MCF 10A (cell line): ENCODE results near the gene P4HB. TPM values are rescaled to one million over a fixed set of nuclear protein-coding genes. Genes with fewer than 3 reads are reported as not detected.

ENCODE experiments used
- BruUV-seq: library from RNA; stranded (reverse); fragments of 400-500 nt; replicated peaks from 2 replicates; lab custom pipeline; 2021; lab: Mats Ljungman, UMichigan
- CTCF ChIA-PET: fragments of 300-600 bp; sonication (Branson Sonifier 250); formaldehyde crosslinking; extraction: SDS; loops from one replicate; lab custom pipeline; 2021; ENCODE audit warnings: antibody characterized with exemption, inconsistent platforms; lab: Yijun Ruan, JAX
- POLR2A ChIA-PET: fragments of 300-600, 350-650 bp; sonication (Branson Sonifier 250); formaldehyde crosslinking; extraction: SDS; loops from one replicate; lab custom pipeline; 2020; ENCODE audit warnings: antibody characterized with exemption, inconsistent platforms; lab: Yijun Ruan, JAX
- DNase-seq: peaks from one replicate; pipeline ENCODE4 v3.0.0-alpha.2; 2018; ENCODE audit not compliant: unreplicated experiment
- H3K27ac Mint-ChIP-seq: one replicate; pipeline ENCODE4 v1.8.0; 2022; ENCODE audit warnings: mild to moderate bottlenecking, low read depth, mixed read lengths; ENCODE audit not compliant: unreplicated experiment
- H3K27me3 Mint-ChIP-seq: one replicate; pipeline ENCODE4 v1.8.0; 2022; ENCODE audit warnings: mixed read lengths; ENCODE audit not compliant: insufficient read depth, unreplicated experiment
- H3K36me3 Mint-ChIP-seq: one replicate; pipeline ENCODE4 v1.8.0; 2022; ENCODE audit warnings: mild to moderate bottlenecking, moderate library complexity, mixed read lengths; ENCODE audit not compliant: insufficient read depth, unreplicated experiment
- H3K4me1 Mint-ChIP-seq: one replicate; pipeline ENCODE4 v1.8.0; 2022; ENCODE audit warnings: mixed read lengths; ENCODE audit not compliant: insufficient read depth, unreplicated experiment
- H3K4me3 Mint-ChIP-seq: one replicate; pipeline ENCODE4 v1.8.0; 2022; ENCODE audit warnings: mild to moderate bottlenecking, moderate library complexity, mixed read lengths; ENCODE audit not compliant: unreplicated experiment
- H3K9me3 Mint-ChIP-seq: one replicate; pipeline ENCODE4 v1.8.0; 2022; ENCODE audit warnings: mixed read lengths; ENCODE audit not compliant: unreplicated experiment
- intact Hi-C: fragments of 100-400 bp; cut with micrococcal nuclease; formaldehyde crosslinking; loops from 2 replicates; pipeline ENCODE4 v1.14.1; 2022
- total RNA-seq: library from RNA; stranded (reverse); gene quantifications from 2 replicates; pipeline ENCODE4 v1.2.3, GENCODE V29; 2022
- TF ChIP-seq, protein P1 (sequence below): fragments of 200-600 bp; IDR thresholded peaks from one replicate; pipeline ENCODE4 v1.8.0; 2022; ENCODE audit warnings: antibody characterized with exemption, mild to moderate bottlenecking; ENCODE audit not compliant: unreplicated experiment

P4HB gene
- total RNA-seq, 1 experiment from 2014 or later: 894 TPM

DNA sequence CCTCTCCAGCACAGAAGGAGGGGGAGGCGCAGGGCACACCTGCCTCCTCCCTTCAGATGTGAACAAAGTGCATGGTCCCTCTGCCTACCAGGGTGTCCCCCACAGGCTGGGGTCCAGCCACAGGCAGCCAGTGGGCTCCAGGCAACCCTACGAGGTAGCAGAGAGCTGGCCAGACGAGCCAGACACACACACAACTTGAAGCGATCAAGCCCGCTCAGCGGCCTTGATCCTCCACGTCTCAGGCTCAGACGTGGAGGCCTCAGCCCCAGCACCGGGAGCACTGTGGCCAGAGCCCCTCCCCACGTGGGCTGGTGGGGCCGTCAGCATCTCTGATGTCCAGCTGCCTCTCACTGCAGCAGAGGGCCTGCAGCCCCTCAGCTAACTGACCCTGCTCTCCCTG lies 35.7 kb downstream of the P4HB start:
- POLR2A ChIA-PET: interaction anchor here (0.6 kb wide), 1 partner anchor 143 kb away, joined by 3 read pairs; no protein-coding TSS in a partner anchor
- BruUV-seq: no TSS peak
- intact Hi-C loops: no loop called here

DNA sequence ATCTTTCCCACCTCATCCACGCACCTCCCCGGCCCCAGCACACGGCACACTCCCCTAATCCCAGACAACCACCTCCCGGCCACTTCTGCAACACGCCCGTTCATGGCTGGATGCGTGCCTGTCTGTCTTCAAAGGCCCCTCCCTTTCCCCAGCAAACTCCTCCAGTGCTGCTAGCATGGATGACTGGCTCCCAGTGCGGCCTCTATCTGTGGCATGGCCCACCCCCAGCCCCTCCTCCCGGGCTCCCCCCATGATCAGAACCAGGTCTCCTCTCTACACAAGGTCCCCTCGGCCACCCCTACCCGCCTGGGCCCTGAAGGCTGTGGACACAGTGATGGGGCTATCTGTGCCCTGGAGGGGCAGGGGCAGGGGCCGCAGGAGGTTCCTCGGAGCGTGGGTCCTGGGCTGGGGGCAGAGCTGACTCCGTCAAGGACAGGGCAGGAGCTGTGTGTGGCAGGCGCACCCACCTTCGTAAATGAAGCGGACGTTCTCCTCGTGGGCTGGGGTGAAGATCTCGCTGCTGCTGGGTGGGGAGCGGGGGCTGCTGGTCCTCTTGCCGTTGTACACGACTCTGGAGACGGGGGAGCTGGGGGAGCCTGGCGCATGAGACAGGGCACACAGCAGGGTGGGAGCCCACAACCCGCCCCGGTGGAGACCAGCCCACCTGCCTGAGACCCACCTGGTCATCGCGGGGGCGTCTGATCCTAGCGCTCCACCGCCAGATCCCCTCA lies 36.4 kb downstream of the P4HB start:
- BruUV-seq: no TSS peak
- TF ChIP-seq, protein P1, sequence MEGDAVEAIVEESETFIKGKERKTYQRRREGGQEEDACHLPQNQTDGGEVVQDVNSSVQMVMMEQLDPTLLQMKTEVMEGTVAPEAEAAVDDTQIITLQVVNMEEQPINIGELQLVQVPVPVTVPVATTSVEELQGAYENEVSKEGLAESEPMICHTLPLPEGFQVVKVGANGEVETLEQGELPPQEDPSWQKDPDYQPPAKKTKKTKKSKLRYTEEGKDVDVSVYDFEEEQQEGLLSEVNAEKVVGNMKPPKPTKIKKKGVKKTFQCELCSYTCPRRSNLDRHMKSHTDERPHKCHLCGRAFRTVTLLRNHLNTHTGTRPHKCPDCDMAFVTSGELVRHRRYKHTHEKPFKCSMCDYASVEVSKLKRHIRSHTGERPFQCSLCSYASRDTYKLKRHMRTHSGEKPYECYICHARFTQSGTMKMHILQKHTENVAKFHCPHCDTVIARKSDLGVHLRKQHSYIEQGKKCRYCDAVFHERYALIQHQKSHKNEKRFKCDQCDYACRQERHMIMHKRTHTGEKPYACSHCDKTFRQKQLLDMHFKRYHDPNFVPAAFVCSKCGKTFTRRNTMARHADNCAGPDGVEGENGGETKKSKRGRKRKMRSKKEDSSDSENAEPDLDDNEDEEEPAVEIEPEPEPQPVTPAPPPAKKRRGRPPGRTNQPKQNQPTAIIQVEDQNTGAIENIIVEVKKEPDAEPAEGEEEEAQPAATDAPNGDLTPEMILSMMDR: no peak
- ChIA-PET CTCF (interaction anchor here (0.6 kb wide), 1 partner anchor 444 kb away, joined by 4 read pairs; no protein-coding TSS in a partner anchor), POLR2A (interaction anchor here (0.6 kb wide), 1 partner anchor 121 kb away, joined by 3 read pairs; no protein-coding TSS in a partner anchor)
- Mint-ChIP-seq H3K36me3 (no peaks in the 10 kb centered on the region), H3K27me3 (no peaks in the 10 kb centered on the region), H3K27ac (no peak overlapping the region), H3K4me3 (no peak overlapping the region), H3K4me1 (no peaks in the 10 kb centered on the region), H3K9me3 (no peaks in the 10 kb centered on the region)
- no peak for DNase-seq
- intact Hi-C loops: no loop called here

More for the DNA sequence above, 35.7 kb downstream of the P4HB start:
- CTCF ChIA-PET: interaction anchor here (0.6 kb wide), 1 partner anchor 444 kb away, joined by 4 read pairs; no protein-coding TSS in a partner anchor
- DNase-seq: no peak
- H3K27me3 Mint-ChIP-seq: no peaks in the 10 kb centered on the region
- H3K4me3 Mint-ChIP-seq: no peak overlapping the region
- no peaks in the 10 kb centered on the region for H3K4me1 Mint-ChIP-seq
- H3K36me3 Mint-ChIP-seq: no peaks in the 10 kb centered on the region
- TF ChIP-seq, protein P1: no peak
- no peak overlapping the region for H3K27ac Mint-ChIP-seq
- H3K9me3 Mint-ChIP-seq: no peaks in the 10 kb centered on the region

DNA sequence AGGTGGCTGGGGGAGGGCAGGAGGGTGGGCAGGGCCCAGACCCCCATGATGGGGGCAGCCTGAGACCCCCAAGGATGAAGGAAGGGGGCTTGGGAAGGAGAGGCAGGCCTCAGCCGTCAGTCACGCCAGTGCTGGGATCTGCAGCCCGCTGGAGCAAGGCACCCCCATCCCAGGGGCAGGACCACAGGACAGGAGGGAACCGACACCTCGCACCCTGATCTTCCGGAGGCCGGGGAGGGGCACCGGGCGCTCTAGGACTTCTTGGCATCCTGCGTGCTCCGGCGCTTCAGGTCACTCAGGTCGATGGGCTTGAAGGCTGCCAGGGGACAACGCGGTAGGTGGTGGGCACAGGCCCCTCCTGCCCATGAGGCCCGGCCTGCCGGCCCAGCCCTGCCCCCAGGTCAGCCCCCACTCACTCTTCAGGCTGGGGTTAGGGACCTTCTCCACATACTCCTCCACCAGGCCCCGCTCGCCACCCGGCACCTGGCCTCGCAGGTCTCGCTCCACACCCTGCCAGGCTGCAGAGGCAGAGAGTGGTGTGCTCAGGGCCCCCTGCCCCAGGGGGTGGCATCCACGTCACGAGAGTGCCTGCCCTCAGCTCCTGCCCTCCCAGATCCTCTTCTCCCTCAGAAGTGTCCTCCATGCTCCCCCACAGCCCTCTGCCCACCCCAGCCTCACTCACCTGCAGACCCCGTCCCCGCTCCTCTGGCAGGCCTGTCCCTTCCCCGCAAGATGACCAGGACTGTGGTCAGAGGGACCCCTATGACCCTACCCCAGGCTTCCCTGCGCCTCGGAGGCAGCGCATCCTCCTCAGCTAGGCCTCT lies 37.1 kb downstream of the P4HB start:
- POLR2A ChIA-PET: interaction anchor here (0.6 kb wide), 1 partner anchor 121 kb away, joined by 3 read pairs; no protein-coding TSS in a partner anchor
- BruUV-seq: no TSS peak
- no peaks in the 10 kb centered on the region for H3K4me1 Mint-ChIP-seq
- DNase-seq: no peak
- no peak overlapping the region for H3K4me3 Mint-ChIP-seq
- no peaks in the 10 kb centered on the region for H3K36me3 Mint-ChIP-seq
- peaks cover under 1% of the 10 kb centered on the region for H3K27me3 Mint-ChIP-seq
- intact Hi-C loops: no loop called here
- CTCF ChIA-PET: no interaction called here
- no peak overlapping the region for H3K27ac Mint-ChIP-seq
- TF ChIP-seq, protein P1: no peak
- H3K9me3 Mint-ChIP-seq: no peaks in the 10 kb centered on the region

DNA sequence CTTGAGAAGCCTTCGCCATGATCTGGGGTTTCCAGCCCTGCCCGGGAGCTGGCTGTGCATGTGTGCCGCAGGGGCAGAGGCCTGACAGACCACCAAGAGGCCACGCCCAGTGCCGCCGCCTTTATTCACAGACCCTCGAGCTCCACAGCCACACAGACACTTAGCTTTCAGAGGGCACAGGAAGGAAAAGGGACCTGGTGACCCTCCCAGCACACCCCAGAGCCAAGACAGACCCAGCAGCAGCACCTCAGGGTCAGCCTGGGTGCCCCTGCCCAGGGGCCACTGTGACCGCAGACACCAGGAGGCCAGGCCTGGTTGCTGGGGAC lies 38.1 kb downstream of the P4HB start:
- no peak overlapping the region for H3K27ac Mint-ChIP-seq
- no peaks in the 10 kb centered on the region for H3K36me3 Mint-ChIP-seq
- H3K27me3 Mint-ChIP-seq: peaks cover 10% of the 10 kb centered on the region
- TF ChIP-seq, protein P1: no peak
- no peak overlapping the region for H3K4me3 Mint-ChIP-seq
- DNase-seq: no peak
- CTCF ChIA-PET: interaction anchor here (0.7 kb wide), 2 partner anchors 59 to 97 kb away, joined by 3 read pairs; no protein-coding TSS in a partner anchor
- BruUV-seq: no TSS peak
- no peaks in the 10 kb centered on the region for H3K9me3 Mint-ChIP-seq
- intact Hi-C loops: no loop called here
- peaks cover 6% of the 10 kb centered on the region for H3K4me1 Mint-ChIP-seq
- POLR2A ChIA-PET: interaction anchor here (1.0 to 1.2 kb wide), 3 partner anchors 9 to 87 kb away, joined by 3 to 4 read pairs (median 3); no protein-coding TSS in a partner anchor
